B cell (primary cell): ENCODE results near the gene TMEM141. TPM values are rescaled to one million over a fixed set of nuclear protein-coding genes. Genes with fewer than 3 reads are reported as not detected.

Experiments used
- ATAC-seq: fragments of 200-7000 bp; cut with Tn5 transposase; one replicate; pipeline ENCODE4 v1.10.0; 2021; ENCODE audit warnings: low read depth, mild to moderate bottlenecking, moderate number of reproducible peaks, moderate library complexity
- CTCF ChIA-PET: fragments of 350-600 bp; sonication (Branson Sonifier 250); formaldehyde crosslinking; loops from one replicate; lab custom pipeline; 2021; ENCODE audit warnings: antibody characterized with exemption, inconsistent platforms; lab: Charles Lee
- POLR2A ChIA-PET: fragments of 350-600 bp; sonication (Branson Sonifier 250); formaldehyde crosslinking; loops from one replicate; lab custom pipeline; 2021; ENCODE audit warnings: antibody characterized with exemption; lab: Charles Lee
- DNase-seq: peaks from one replicate; pipeline ENCODE4 v3.0.0; 2013
- H2AFZ ChIP-seq: 2 replicates; pipeline ENCODE4 v1.6.1; 2012; ENCODE audit warnings: mild to moderate bottlenecking, low read depth, low read length; ENCODE audit not compliant: insufficient read depth, poor library complexity, severe bottlenecking
- H3K27ac ChIP-seq, 2 donors: 1 replicate in 1 of 2; 2 replicates in 1 of 2; pipeline ENCODE4 v1.5.1; 2012 to 2013; ENCODE audit warnings: low read length in 2 of 2, mild to moderate bottlenecking in 2 of 2, moderate library complexity in 1 of 2
- H3K27me3 ChIP-seq, 4 experiments: fragments of 200-600 bp in 1 of 4; sonication (generic) in 1 of 4; replicated peaks in 1 of 4; 1 replicate in 2 of 4; 2 replicates in 2 of 4; pipeline versions ENCODE4 v1.6.1 to v1.7.0; 2013 to 2016; ENCODE audit warnings: low read length in 3 of 4, mild to moderate bottlenecking in 2 of 4, mixed read lengths in 1 of 4, moderate library complexity in 1 of 4; ENCODE audit not compliant: insufficient read depth in 4 of 4, control insufficient read depth in 3 of 4; ENCODE audit errors: control extremely low read depth in 1 of 4
- H3K36me3 ChIP-seq, 2 experiments: replicated peaks in 1 of 2; 1 replicate in 1 of 2; 2 replicates in 1 of 2; pipeline versions ENCODE4 v1.6.1 to v1.7.1; 2013; ENCODE audit warnings: low read length in 1 of 2; ENCODE audit not compliant: insufficient read depth in 2 of 2, control insufficient read depth in 1 of 2; ENCODE audit errors: control extremely low read depth in 1 of 2, extremely low read depth in 1 of 2
- H3K4me1 ChIP-seq, 2 donors: fragments of 200-600 bp in 1 of 2; sonication (generic) in 1 of 2; 1 replicate in 1 of 2; 2 replicates in 1 of 2; pipeline versions ENCODE4 v1.5.1 to v1.6.1; 2013 to 2017; ENCODE audit warnings: low read length in 2 of 2; ENCODE audit not compliant: control insufficient read depth in 2 of 2, insufficient read depth in 2 of 2
- H3K4me2 ChIP-seq: replicated peaks from 2 replicates; pipeline ENCODE3; 2012; ENCODE audit warnings: mild to moderate bottlenecking, low read depth, low read length; ENCODE audit not compliant: poor library complexity, severe bottlenecking
- H3K4me3 ChIP-seq, 5 experiments: fragments of 200-600 bp in 1 of 5; sonication (generic) in 1 of 5; 1 replicate in 3 of 5; 2 replicates in 2 of 5; pipeline versions ENCODE4 v1.5.1 to v1.7.0; 2011 to 2016; ENCODE audit warnings: low read length in 4 of 5, mild to moderate bottlenecking in 4 of 5, low read depth in 2 of 5, control low read depth in 1 of 5, moderate library complexity in 1 of 5; ENCODE audit not compliant: insufficient read depth in 1 of 5; ENCODE audit errors: control extremely low read depth in 1 of 5, extremely low read depth in 1 of 5
- H3K79me2 ChIP-seq: fragments of 200-600 bp; sonication (generic); one replicate; pipeline ENCODE4 v1.6.0; 2016; ENCODE audit warnings: low read length; ENCODE audit not compliant: control insufficient read depth, insufficient read depth
- H3K9ac ChIP-seq: fragments of 200-600 bp; sonication (generic); 2 replicates; pipeline ENCODE4 v1.6.1; 2017; ENCODE audit warnings: mild to moderate bottlenecking, low read length, moderate library complexity
- H3K9me3 ChIP-seq, 3 donors: one replicate each; pipeline versions ENCODE4 v1.6.1 to v1.7.1; 2013; ENCODE audit warnings: low read length in 2 of 3; ENCODE audit not compliant: control insufficient read depth in 2 of 3, insufficient read depth in 1 of 3; ENCODE audit errors: control extremely low read depth in 1 of 3
- H4K20me1 ChIP-seq: 2 replicates; pipeline ENCODE4 v1.6.0; 2012; ENCODE audit warnings: mild to moderate bottlenecking, low read length; ENCODE audit not compliant: insufficient read depth, control insufficient read depth, poor library complexity, severe bottlenecking
- H3K27ac Mint-ChIP-seq: one replicate; pipeline ENCODE4 v1.8.0; 2021; ENCODE audit warnings: mixed read lengths
- H3K27me3 Mint-ChIP-seq: one replicate; pipeline ENCODE4 v1.8.0; 2021; ENCODE audit warnings: mixed read lengths
- H3K4me1 Mint-ChIP-seq: one replicate; pipeline ENCODE4 v1.8.0; 2021; ENCODE audit warnings: mixed read lengths
- H3K4me3 Mint-ChIP-seq: one replicate; pipeline ENCODE4 v1.8.0; 2021; ENCODE audit warnings: mixed read lengths
- H3K9me3 Mint-ChIP-seq: one replicate; pipeline ENCODE4 v1.8.0; 2022; ENCODE audit warnings: mixed read lengths; ENCODE audit not compliant: insufficient read depth
- CTCF ChIP-seq: fragments of 200-600 bp; IDR thresholded peaks from one replicate; pipeline ENCODE4 v1.8.0; 2022; ENCODE audit warnings: antibody characterized with exemption, mild to moderate bottlenecking
- EZH2 ChIP-seq: IDR thresholded peaks from 2 replicates; pipeline ENCODE4 v1.6.1; 2012; ENCODE audit warnings: borderline replicate concordance, low read depth, mild to moderate bottlenecking, moderate library complexity, low read length; ENCODE audit not compliant: insufficient read depth, poor library complexity, severe bottlenecking
- WGBS: methylation state at CpG from one replicate; pipeline ENCODE4 v1.1.5; 2013; ENCODE audit warnings: missing lambda C conversion rate; ENCODE audit not compliant: insufficient coverage; 5-methylcytosine and 5-hydroxymethylcytosine counted together
- intact Hi-C: fragments of 100-400 bp; cut with micrococcal nuclease; formaldehyde crosslinking; loops from one replicate; pipeline ENCODE4 v1.10.0; 2022
- polyA plus RNA-seq: library from polyadenylated mRNA; depleted of rRNA; stranded (reverse); fragments of >200 nt; gene quantifications from 2 replicates; pipeline ENCODE4 v1.2.3, GENCODE V29; 2012
- total RNA-seq, 2 donors: library from RNA; stranded (reverse); fragments of 120-200 nt in 1 of 2; gene quantifications; 1 replicate in 1 of 2; 2 replicates in 1 of 2; pipeline versions ENCODE4 v1.2.3 to v1.2.4, GENCODE V29; 2013 to 2022

Gene TMEM141
- total and polyA plus RNA-seq, 2 donors (not counting 1 experiment from before 2014, with no cell fraction given): 35.7 to 60.8 TPM

- no peak overlapping the region for H3K27ac Mint-ChIP-seq
- H3K9ac ChIP-seq: no peak overlapping the region
- no peak for DNase-seq
- H3K27ac ChIP-seq: no peak overlapping the region
- no peak for TF ChIP-seq CTCF
- no peak for TF ChIP-seq EZH2
- no peak overlapping the region for H3K4me2 ChIP-seq
- no peaks in the 10 kb centered on the region for H3K4me1 Mint-ChIP-seq
- ATAC-seq: no peak
- peaks cover 0 to 20% of the 10 kb centered on the region in 2 experiments for H3K36me3 ChIP-seq
- H3K4me1 ChIP-seq: no peaks in the 10 kb centered on the region
- no peak overlapping the region for H2AFZ ChIP-seq
- no peak overlapping the region for H3K4me3 Mint-ChIP-seq
- intact Hi-C loops: no loop called here
- no peaks in the 10 kb centered on the region for H3K9me3 ChIP-seq
- H3K27me3 Mint-ChIP-seq: no peaks in the 10 kb centered on the region
- 97% methylated on average over 36 of the region's 36 CpGs for WGBS
- H3K27me3 ChIP-seq: no peaks in the 10 kb centered on the region
- ChIA-PET CTCF (no interaction called here), POLR2A (interaction anchor here (0.5 kb wide), 1 partner anchor 62 kb away, joined by 5 read pairs; no protein-coding TSS in a partner anchor)
- no peaks in the 10 kb centered on the region for H3K9me3 Mint-ChIP-seq
- H3K79me2 ChIP-seq: no peaks in the 10 kb centered on the region
- H4K20me1 ChIP-seq: no peaks in the 10 kb centered on the region
- no peak overlapping the region for H3K4me3 ChIP-seq
Observed at GRCh38 chr9:136835162-136835931, 44.2 kb downstream of the TMEM141 start.
